HG03175 (cell line): ENCODE data around the gene AGTR1.
"Not testable (repeated sequence)": the region's sequence is repeated elsewhere in the genome, so short reads cannot be mapped to it uniquely, and the experiment has no call there.

Experiments used
- ATAC-seq: cut with Tn5 transposase; IDR thresholded peaks from one replicate; pipeline ENCODE4 v1.9.1; 2021; ENCODE audit warnings: mild to moderate bottlenecking, moderate library complexity; ENCODE audit not compliant: unreplicated experiment

Gene AGTR1

DNA sequence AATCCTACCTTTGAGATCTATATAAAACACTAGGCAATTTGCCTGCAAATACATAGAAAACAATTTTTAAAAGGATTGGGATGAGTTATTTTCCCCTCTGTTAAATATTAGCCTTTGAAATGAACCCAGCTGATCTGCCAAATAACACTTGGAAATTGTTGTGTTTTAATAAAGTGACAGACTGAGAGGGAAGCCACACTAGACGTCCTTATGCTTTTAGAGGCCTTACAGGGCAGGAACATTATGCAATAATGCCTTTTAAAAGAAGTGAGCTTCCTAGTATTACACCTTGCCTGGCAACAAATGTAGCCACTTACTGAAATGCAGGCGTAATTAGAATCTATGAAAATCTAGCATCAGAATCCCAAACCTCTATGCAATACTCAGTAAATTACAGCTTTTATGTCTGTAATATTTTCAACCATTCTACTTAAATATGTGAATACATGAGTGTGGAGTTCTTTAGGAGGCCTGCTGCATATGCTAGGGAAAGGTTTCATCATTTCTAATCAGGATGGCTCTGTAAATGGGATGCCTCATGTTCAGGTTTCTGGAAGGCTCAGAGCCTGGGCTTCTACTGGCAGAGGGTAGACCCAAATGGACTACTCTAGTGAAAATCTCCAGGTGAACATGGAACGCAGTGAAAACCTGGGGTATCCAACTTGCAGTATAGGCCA, 20.3 kb downstream of the AGTR1 start:
- no peak for ATAC-seq

DNA sequence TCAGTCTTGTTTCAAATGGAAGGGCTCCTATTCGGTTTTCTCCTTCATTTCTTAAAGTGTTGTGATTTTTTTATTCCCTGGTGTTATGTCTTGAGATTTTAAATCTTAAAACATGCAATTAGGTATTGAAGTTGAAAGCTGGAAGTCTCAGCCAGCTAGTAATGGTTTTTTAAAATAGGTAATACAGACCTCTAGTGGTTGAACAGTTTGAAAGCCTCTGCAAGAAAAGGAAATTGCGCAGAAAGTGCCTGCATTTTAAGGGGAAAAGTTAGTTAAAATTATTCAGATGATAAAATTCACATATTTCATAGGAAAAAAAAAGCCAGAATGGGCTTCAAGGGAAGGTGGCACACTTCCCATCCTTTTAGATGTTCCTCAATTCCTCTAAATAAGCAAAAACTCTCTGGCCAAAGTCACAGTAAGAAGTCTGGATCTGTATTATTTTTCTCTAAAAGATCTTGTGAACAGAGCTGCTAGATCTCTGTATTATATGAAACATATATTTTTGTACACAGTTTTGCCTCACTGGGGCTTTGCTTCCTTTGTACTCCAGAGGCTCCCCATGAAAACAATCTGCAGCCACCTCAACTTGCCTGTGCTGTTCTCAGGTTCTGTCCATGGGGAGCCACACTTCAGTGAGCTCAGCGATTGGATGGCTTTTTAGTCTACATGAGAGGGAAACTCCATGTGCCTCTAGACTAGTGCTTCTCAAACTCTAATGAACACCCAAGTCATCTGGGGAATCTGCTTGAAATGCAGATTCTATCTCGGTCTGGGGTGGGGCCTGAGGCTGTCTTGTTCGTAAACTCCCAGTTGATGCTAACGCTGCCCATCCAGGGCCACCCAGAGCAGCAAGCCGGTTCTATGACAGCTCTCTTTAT, 21.5 kb downstream of the AGTR1 start:
- no peak for ATAC-seq

- no peak for ATAC-seq
Measured at GRCh38 chr3:148720873-148721272, 23.2 kb downstream of the AGTR1 start.

DNA sequence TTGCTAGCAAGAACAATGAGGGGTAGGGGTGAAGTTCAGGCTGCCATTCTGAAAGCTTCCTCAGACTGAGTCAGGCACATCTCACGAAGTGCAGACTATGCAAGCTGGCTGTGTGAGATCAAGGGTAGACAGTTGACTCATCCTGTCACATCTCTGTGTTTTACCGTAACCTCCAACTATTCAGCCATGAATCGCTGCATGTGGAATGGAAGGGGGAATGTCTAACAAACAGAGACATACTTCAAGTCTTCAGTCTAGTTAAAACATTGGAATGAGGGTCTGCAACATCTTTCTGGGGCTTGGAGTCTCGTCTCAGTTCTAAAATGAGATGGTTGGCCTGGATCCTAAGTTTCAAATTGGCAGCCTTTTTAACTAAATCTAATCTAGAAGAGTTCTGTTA, 25.9 kb downstream of the AGTR1 start:
- ATAC-seq, result no peak

DNA sequence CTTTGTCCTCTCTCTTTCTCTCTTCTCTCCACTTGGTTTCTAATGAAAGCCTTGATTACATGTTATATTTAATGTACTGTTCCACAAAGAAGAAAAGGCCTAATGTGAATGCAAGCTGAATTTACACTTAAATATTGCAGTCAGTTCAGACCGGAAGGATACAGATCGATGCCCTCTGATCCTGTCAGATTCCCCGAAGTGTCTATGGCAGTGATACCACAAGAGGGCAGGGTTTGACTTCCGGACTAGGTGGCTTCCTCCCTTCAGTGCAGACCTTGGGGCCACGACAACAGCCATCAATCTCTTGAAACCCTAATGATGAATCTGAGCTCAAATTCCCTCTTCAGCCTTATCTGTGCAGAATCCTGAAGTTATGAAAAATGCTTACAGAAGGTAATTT, 29.5 kb downstream of the AGTR1 start:
- ATAC-seq, result peak; percentile 90

DNA sequence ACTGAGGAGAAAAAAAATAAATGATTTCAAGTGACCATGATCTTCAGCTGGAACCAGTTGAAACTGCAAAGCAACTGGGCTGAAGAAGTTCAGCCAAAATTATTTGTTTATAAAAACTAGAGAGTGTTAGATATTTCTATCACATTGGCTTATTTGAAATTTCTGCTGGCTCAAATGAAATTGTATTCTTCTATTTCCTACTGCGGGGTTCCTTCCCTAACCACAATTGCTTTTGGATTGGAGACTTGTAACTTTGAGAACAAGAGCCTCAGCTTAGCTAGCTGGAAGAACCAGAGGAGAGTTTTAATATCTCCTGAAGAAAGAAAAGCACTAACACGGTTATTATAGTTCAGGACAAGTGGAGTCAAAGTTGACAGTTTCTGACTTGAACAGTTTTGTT, 31.1 kb downstream of the AGTR1 start:
- no peak for ATAC-seq

- ATAC-seq, result no peak
Measured at GRCh38 chr3:148729476-148730055, 31.9 kb downstream of the AGTR1 start.

- ATAC-seq, result no peak
Measured at GRCh38 chr3:148730676-148731075, 33.0 kb downstream of the AGTR1 start.

DNA sequence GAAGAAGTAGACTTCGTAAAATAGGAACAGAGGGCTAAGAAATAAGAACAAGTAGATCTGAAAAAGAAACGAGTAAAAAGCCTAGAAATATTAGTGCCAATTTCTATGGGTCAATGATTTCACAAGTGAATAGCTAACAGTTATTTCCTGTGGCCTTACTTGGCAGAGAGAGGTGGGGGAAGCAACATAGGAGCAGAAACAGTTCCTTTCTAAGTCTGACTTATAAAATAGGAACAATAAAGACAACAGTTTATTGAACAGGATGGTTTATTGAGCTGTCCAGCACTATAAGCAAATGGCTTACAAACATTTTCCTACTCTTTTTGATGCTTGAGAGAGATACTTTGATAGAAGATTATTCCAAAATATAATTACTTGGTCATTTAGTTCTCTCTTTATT, 37.9 kb downstream of the AGTR1 start:
- peak; percentile 62 for ATAC-seq

DNA sequence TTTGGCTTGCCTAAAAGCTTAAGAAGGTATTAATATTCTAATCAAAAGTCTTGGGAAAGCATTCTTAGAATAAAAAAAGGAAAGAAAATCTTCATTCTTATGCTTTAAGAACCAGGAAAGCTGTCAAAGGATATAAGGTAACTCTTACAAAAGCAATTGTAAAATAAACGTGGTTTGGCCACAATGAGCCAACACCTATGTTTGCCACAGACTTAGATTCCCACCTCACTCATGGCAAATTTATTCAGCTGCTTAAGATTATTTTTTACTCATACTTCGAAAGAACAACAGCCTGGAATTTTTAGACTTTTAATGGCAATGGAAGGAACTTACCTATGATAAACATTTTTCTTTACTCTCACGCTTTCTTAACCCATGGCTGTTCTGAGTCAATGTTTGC, 38.4 kb downstream of the AGTR1 start:
- ATAC-seq, result no peak

DNA sequence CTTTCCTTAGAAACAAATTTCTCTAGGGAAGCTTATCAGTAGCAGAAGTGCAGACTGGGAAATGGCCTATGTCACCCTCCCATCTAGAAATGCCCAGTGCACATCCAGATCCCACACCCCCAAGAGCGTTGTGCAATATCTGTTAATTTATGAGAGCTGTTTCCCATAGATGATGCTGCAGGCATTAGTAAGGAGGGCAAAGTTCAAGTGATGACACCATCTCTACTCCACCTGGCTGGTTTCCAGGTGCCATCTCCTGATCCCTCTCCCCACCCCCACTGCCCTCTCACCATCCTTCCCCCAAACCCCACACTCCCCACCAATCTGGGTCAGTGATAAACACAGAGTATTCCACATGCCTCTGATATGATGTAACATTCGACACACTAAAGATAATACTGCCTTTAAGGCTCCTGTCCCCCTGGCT, 39.4 kb downstream of the AGTR1 start:
- no peak for ATAC-seq

- no peak for ATAC-seq
Measured at GRCh38 chr3:148739720-148740119, 42.0 kb downstream of the AGTR1 start.

GRCh38 chr3:148740291-148740690, 42.6 kb downstream of the AGTR1 start:
- ATAC-seq, result no peak

DNA sequence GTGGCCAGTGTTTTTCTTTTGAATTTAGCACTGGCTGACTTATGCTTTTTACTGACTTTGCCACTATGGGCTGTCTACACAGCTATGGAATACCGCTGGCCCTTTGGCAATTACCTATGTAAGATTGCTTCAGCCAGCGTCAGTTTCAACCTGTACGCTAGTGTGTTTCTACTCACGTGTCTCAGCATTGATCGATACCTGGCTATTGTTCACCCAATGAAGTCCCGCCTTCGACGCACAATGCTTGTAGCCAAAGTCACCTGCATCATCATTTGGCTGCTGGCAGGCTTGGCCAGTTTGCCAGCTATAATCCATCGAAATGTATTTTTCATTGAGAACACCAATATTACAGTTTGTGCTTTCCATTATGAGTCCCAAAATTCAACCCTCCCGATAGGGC, 43.5 kb downstream of the AGTR1 start:
- ATAC-seq, result no peak

- ATAC-seq, result no peak
Measured at GRCh38 chr3:148742118-148742517, 44.4 kb downstream of the AGTR1 start.

GRCh38 chr3:148746053-148746452, 48.4 kb downstream of the AGTR1 start:
- no peak for ATAC-seq

DNA sequence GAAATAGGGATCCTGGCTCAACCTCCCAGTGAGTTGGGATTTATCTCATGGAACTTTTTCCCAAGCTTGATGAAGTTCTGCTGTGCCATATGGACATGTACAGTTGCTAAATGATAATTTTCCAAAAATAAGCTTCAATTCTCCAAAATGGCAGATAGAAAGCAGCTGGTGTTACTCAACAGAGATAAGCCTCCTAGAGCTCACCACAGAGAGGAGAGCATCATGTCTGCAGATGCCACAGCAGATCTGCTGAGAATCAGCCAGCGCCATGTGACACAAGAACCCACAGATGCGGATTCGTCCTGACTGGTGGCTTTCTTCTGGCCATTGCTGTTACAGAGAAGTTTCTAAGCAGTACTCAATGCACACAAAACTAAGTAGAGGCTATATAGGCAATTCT, 50.6 kb downstream of the AGTR1 start:
- no peak for ATAC-seq

GRCh38 chr3:148750296-148750695, 52.6 kb downstream of the AGTR1 start:
- no peak for ATAC-seq

DNA sequence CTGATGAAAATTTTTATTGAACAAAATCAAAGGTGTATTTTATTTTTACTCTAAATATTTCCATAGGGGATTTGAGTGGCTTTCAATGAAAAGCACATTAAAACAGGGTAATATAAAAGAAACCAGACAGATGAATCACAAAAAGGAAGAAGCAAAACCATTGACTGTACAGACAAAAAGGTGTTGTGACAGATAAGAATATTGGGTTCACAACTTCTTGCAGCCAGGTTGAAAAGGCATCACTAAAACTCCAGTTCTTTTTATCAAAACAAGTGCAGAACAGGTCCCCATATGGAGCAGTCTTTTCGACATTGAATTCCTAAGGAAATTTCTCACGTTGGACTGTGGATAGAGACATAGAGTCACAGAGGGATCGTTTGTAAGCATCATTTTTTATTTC, 53.8 kb downstream of the AGTR1 start:
- ATAC-seq, result no peak

DNA sequence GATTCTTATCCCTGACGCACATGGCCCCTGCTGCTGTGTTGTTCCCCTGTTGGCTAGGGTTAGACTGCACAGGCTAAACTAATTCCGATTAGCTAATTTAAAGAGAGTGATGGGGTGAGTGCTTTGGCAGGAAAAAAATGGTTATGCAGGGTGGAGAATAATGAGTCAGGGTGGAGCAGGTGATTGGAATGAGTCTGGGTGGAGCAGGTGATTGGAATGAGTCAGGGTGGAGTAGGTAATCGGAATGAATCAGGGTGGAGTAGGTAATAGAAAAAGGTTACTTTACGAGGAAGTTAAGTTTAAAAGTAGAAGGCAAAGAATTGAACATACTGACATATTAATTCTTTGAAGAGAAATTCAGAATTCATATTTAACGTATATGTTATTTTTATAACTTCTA, 55.7 kb downstream of the AGTR1 start:
- not testable (repeated sequence) for ATAC-seq

DNA sequence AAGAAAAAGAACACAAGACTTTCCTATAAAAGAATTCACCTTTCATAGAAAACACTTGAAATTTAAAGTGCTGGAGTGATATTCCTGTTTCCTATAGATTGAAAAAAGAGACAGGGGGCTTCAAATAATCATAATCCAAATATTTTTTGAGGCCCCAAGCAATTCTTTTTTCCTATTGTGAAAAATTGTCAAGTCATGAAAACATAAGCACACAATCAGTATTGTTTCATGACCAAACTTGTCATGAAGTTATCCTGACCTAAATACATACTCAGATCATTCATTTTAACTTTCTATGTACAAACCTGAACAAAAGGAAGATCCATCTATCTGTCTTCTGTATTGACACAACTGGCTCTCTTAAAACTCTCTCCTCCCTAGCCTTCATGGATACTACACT, 57.9 kb downstream of the AGTR1 start:
- no peak for ATAC-seq

DNA sequence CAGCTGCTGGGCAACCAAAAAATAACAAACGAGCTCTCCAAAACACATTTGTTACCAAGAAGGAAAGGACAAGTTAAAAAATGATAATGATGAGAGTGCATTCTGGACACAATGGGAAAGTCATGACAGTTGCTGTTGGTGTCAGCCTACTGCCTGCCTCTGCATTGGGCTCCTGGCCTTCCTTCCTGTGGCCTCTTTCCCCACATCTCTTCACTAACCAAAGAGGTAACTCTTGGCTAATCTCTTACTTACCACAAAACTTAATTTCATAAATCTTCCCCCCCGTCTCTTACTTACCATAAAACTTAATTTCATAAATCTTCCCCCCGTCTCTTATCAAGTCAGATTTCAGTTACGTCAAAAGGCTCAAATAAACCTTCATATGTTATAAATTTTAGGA, 58.6 kb downstream of the AGTR1 start:
- ATAC-seq, result no peak
